GM21717 (cell line): ENCODE data around the gene AOPEP.

Source experiments
- ATAC-seq: cut with Tn5 transposase; IDR thresholded peaks from one replicate; pipeline ENCODE4 v1.9.1; 2021; ENCODE audit warnings: mild to moderate bottlenecking, moderate library complexity; ENCODE audit not compliant: unreplicated experiment

The AOPEP gene, protein sequence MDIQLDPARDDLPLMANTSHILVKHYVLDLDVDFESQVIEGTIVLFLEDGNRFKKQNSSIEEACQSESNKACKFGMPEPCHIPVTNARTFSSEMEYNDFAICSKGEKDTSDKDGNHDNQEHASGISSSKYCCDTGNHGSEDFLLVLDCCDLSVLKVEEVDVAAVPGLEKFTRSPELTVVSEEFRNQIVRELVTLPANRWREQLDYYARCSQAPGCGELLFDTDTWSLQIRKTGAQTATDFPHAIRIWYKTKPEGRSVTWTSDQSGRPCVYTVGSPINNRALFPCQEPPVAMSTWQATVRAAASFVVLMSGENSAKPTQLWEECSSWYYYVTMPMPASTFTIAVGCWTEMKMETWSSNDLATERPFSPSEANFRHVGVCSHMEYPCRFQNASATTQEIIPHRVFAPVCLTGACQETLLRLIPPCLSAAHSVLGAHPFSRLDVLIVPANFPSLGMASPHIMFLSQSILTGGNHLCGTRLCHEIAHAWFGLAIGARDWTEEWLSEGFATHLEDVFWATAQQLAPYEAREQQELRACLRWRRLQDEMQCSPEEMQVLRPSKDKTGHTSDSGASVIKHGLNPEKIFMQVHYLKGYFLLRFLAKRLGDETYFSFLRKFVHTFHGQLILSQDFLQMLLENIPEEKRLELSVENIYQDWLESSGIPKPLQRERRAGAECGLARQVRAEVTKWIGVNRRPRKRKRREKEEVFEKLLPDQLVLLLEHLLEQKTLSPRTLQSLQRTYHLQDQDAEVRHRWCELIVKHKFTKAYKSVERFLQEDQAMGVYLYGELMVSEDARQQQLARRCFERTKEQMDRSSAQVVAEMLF

GRCh38 chr9:94726495-94727191, at the start of gene AOPEP:
TSS of gene AOPEP (plus strand) at chr9:94726699. CDS start at chr9:94759784, 33,085 bp downstream.
- ATAC-seq, result peak; percentile 89

DNA sequence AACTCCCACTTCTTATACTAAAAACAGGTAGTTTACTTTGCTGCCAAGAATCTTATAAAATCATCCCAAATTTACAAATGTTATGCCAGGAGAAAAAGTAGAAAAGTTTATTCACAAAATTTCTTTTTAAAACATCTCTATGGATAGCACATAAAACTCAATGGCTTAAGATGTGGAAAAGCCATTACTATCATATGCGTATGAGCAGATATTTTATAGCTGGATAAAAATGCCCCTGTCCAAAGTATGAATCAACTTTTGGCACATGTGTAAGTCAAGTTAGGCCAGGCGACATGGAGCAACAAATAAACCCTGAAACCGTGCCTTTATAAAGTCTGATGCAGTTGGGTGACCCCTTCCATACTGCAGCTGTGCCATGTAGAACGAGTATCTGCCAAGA, 48.6 kb upstream of the AOPEP start:
- no peak for ATAC-seq

- ATAC-seq, result no peak
These were observed 46.9 kb upstream of the AOPEP start for GRCh38 chr9:94679587-94679986.

GRCh38 chr9:94680020-94680419, 46.5 kb upstream of the AOPEP start:
- no peak for ATAC-seq

DNA sequence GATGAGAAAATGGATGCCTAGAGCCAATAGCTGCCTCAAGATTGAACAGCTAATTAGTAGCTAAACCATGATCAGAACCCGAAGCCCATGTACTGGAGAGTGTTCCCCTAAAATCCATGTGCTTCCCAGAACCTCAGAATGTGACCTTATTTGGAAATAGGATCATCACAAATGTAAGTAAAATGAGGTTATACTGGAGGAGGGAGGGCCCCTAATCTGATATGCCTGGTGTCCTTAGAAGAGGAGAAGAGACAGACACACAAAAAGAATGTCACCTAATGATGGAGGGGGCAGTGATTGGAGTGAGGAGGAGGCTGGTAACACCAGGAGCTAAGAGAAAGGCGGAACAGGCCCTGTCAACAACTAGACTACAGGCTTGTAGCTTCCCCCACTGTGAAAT, 45.9 kb upstream of the AOPEP start:
- ATAC-seq, result no peak

DNA sequence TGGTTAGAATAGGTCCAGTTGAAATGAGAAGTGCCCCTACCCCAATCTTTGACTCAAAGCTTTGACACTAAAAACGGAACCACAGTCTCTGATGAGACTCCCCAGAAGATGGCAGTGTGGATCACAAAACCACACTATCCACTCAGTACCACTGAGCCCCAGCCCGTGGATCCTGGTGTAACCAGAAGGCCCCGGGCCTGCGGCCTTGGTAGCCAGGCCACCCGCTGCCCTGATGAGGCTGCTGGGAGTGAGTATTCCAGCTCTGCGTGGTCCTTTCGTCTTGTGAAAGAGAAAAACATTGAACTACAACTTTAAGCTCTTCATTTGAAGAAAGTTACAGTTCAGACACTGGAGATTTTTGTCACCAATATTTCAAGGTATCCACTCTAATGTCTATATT, 45.0 kb upstream of the AOPEP start:
- no peak for ATAC-seq

DNA sequence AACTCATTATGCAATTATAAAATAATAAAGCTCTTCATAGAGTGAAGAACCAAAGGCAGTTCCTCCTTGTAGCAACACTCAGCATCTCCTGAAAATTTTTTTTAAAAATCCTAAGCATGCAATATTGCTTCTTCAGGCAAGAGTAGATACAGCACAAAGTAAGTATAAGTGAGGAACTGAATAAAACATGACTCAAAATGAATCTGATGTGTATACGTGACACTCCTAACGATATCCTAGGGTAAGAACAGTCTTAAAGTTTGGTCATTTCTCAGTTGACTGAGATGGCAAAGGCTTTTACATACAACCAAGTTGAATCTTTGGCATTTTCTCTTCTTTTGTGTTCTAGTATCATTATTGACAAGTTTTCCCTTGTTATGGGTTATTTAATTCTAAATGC, 41.1 kb upstream of the AOPEP start:
- ATAC-seq, result no peak

DNA sequence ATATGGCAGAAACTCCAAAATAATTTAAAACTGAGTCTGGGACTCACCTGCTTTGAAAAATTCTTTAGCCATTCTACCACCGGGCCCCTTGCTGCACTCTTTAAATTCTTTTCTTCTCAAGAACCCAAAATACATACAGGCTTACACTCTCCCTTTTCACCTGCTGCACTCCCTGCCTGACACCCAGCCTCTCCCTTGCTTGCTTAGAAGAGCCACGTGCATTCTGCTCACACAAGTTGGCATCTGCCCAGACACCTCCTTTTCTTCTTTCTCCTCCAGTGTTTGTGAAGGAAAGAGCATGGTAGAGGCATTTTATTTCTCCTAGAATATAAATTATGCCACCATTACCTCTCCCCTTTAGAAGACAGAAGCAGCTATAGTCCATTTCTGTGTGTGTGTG, 39.0 kb upstream of the AOPEP start:
- ATAC-seq, result no peak

DNA sequence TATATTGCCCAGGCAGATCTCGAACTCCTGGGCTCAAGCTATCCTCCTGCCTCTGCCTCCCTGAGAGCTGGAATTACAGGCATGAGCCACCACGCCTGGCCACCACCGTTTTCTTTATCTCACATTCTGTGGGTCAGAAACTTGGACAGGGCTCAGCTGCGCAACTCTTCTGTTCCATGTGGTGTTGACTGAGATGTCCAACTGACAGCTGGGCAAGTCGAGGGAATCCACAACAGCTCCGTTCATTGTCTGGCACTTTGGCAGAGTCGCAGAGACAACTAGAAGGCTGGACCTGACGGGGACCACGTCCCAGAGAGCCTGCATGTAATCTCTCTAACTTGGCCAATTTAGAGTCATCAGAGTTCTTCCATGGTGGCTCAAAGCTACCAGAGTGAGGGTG, 36.2 kb upstream of the AOPEP start:
- ATAC-seq, result no peak

DNA sequence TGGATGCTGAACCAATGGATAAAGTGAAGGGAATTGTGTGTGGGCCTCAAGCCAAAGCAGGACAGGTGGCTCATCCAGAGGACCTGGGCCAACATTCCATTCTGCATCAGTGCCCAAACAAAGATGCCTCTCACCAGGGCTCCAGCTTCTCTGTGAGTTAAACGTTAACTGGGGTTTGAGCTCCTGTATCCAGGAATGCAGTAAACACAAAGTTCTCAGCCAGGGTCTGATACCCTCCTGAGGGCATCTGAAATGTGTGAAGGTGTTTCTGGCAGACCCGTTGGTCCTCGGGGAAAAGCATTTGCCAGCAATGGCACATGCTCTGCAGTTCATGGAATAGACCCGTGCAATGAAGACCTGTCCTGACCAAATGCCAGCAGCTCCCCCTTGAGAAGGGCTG, 33.9 kb upstream of the AOPEP start:
- no peak for ATAC-seq

DNA sequence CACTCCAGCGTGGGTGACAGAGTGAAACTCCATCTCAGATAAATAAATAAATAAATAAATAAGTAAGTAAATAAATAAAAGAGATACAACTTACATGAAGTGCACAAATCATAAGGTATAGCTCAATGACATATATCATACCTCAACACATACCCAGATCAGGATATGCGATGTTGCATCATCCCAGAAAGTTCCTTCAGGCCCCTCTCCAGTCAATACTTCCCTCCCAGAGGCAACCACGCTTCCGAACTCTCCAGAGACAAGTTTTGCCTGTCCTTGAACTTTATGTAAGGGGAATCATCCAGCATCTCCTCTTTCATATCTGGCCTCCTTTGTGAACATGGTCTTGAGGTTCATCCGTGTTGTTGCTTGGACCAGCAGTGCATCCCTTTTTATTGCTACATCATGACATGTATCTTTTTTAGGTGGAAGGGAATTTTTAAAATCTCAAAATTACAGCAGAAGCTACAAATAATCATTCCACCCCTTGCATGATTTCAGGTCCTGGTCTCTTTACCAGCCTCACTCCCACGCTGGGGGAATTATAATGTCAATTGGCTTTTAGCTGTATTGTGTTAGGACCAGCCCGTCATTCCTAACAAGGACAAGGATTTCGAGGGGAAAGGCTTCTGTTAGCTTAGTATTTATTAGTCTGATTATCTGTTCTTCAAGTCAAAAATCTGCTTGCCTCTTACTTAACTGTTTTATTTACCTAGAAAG, 32.9 kb upstream of the AOPEP start:
- ATAC-seq, result no peak

GRCh38 chr9:94696545-94696944, 30.0 kb upstream of the AOPEP start:
- ATAC-seq, result no peak

DNA sequence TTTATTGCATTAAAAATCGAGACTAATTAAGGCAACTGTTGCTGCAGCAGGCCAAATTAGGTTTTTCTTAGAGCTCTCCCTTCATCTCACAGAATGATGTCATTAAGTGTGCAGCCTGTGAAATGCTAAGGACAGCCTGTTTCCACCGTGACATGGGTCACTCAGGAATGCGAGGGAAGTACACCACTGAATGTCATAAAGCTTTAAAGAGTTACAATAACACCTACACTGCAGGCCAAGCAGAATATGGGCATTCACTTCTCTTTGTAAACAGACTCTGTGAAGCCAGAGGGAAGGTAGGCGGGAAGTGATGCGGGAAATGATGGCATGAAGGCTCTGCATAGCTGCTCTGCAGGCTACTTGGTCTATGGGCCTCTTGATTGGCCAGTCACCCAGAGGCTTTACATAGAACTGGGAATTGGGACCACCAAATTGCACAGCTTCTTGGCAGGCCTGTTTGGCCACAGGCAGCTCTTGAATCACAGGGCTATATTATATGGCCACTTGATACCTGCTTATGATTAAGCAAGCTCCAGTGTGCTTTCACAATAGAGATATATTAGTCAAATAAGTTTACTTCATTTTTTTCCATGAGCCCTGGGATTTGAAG, 28.4 kb upstream of the AOPEP start:
- ATAC-seq, result no peak

DNA sequence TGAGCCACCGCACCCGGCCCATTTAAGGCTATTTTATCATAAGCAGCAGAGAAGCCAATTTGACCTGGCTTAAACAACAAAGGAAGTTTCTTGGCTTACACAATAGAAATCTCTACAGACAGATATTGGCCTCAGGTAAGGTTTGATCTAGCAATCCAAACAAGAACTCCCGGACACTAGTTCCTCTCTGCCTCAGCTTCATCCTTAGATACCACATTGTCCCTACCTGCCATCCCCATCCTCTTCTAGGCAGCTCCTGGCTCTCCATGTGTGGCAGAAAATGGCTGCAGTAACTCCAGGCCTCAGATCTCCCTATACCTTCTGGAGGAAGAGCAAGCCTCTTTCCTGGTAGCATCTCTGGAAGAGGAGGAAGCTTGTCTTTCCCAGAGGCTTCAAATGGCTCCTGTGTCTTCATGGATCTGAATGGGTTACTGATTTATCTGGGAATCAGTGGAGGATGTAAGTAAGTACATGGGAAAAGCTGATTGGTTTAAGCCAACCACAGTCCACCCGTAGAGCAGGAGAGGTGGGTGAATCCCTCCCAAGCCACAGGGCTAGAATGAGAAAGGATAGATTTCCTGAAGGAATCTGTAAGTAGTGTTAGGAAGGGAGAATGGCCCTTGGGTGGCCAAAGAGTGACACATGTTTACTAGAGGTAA, 26.7 kb upstream of the AOPEP start:
- no peak for ATAC-seq

- no peak for ATAC-seq
These were observed 26.1 kb upstream of the AOPEP start for GRCh38 chr9:94700445-94700844.

- ATAC-seq, result no peak
These were observed 22.9 kb upstream of the AOPEP start for GRCh38 chr9:94703488-94704140.

DNA sequence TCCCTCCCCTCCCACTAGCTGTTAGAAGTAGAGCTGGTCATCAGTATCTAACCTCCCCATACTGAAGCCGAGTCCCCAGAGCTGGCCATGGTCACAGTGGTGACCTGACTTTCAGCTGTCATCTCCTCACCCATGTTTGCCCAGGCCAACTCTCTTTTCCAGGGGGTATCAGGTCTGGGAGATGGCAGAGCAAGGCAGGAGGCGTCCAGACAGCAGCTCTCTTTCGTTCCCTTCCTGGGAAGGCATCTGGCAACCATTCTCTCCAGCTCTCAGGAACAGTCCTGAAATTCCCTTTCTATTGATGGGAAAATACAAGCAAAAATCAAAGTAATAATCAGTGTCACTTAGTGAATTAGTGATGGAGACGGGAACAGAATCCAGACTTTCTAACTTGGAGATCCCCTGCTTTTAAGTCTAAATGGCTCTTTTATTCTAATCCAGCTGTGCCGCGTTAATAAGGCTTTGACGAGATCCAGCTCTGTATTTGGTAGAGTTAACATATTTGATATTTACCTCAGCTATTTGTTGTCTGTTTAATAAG, 21.3 kb upstream of the AOPEP start:
- no peak for ATAC-seq

DNA sequence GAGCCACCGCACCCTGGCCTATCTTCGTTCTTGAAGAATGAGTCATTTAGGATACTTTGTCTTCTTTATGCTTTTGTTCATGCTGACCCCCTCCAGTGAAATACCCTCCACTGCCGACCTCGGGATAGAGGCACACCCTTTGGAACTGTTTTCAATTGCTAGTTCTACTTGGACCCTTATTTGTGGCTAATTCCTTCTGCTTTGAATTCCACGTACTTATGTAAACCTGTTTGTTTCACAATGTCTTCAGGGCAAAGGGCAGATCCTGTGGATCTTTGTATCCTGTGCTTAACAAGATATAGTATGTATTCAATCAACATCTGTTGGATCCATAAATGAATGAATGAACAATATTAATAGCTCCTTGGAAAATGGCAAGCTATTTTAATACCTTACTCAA, 19.6 kb upstream of the AOPEP start:
- no peak for ATAC-seq
